Measurements from ENCODE around the gene OSTM1.

The OSTM1 gene

GRCh38 chr6:108100003-108100402 is 25.5 kb upstream of the OSTM1 start:
- no peak for FAIRE-seq

- FAIRE-seq: no peak
These were observed 23.3 kb upstream of the OSTM1 start for GRCh38 chr6:108097882-108098281.

GRCh38 chr6:108093781-108094300 is 19.3 kb upstream of the OSTM1 start:
- FAIRE-seq: no peak

GRCh38 chr6:108091288-108091687 is 16.7 kb upstream of the OSTM1 start:
- no peak for FAIRE-seq

- no peak for FAIRE-seq
These were observed 8.8 kb upstream of the OSTM1 start for GRCh38 chr6:108083349-108083748.

- FAIRE-seq: no peak
These were observed 8.0 kb upstream of the OSTM1 start for GRCh38 chr6:108082539-108082938.

GRCh38 chr6:108080010-108080780 is 5.7 kb upstream of the OSTM1 start:
- FAIRE-seq: no peak

GRCh38 chr6:108078191-108078590 is 3.6 kb upstream of the OSTM1 start:
- no peak for FAIRE-seq

- FAIRE-seq: no peak
These were observed 533 bp downstream of the OSTM1 start for GRCh38 chr6:108074057-108074358.

- FAIRE-seq: no peak
These were observed 2.7 kb downstream of the OSTM1 start for GRCh38 chr6:108071736-108072276.

GRCh38 chr6:108068618-108069017 is 5.9 kb downstream of the OSTM1 start:
- no peak for FAIRE-seq

- FAIRE-seq: no peak
These were observed 6.4 kb downstream of the OSTM1 start for GRCh38 chr6:108068182-108068581.

GRCh38 chr6:108052706-108053105 is 21.8 kb downstream of the OSTM1 start:
- FAIRE-seq: no peak

GRCh38 chr6:108051481-108051880 is 23.1 kb downstream of the OSTM1 start:
- FAIRE-seq: no peak

- no peak for FAIRE-seq
These were observed 34.9 kb downstream of the OSTM1 start for GRCh38 chr6:108039681-108040080.

- FAIRE-seq: no peak
These were observed 37.7 kb downstream of the OSTM1 start for GRCh38 chr6:108036884-108037283.

- no peak for FAIRE-seq
These were observed 42.6 kb downstream of the OSTM1 start for GRCh38 chr6:108031968-108032367.

GRCh38 chr6:108030211-108030610 is 44.3 kb downstream of the OSTM1 start:
- FAIRE-seq: no peak

GRCh38 chr6:108029226-108029921 is 45.2 kb downstream of the OSTM1 start:
- FAIRE-seq: no peak

GRCh38 chr6:108027594-108027993 is 46.9 kb downstream of the OSTM1 start:
- no peak for FAIRE-seq

GRCh38 chr6:108027056-108027455 is 47.5 kb downstream of the OSTM1 start:
- no peak for FAIRE-seq

- no peak for FAIRE-seq
These were observed 50.0 kb downstream of the OSTM1 start for GRCh38 chr6:108024427-108025073.

GRCh38 chr6:108020472-108021116 is 53.9 kb downstream of the OSTM1 start:
- FAIRE-seq: no peak
